Activated CD4-positive, alpha-beta T cell treated with anti-CD3 and anti-CD28 coated beads, Interleukin-10, Interleukin-2, amounts not matched to agents 100 ng/mL and 50 ng/mL, durations not matched to agents 16 hours and 8 hours (primary cell): ENCODE data around the gene PDGFRA.
A peak's percentile ranks its signal among the peaks of the same experiment; 100 is the strongest.

Source experiments
- DNase-seq: peaks from one replicate; pipeline ENCODE4 v3.0.0-alpha.2; 2020

PDGFRA gene

GRCh38 chr4:54265366-54265765, 36.3 kb downstream of the PDGFRA start:
- no peak for DNase-seq

- DNase-seq: peak; percentile 31
These were observed 39.1 kb downstream of the PDGFRA start for GRCh38 chr4:54268151-54268550.

- DNase-seq: no peak
These were observed 42.4 kb downstream of the PDGFRA start for GRCh38 chr4:54271464-54271863.

- DNase-seq: no peak
These were observed 43.0 kb downstream of the PDGFRA start for GRCh38 chr4:54272051-54272450.

- no peak for DNase-seq
These were observed 45.2 kb downstream of the PDGFRA start for GRCh38 chr4:54274264-54274663.

- DNase-seq: peak; percentile 43
These were observed 45.9 kb downstream of the PDGFRA start for GRCh38 chr4:54274795-54275665.

- DNase-seq: peak; percentile 46
These were observed 47.7 kb downstream of the PDGFRA start for GRCh38 chr4:54276641-54277430.

GRCh38 chr4:54277691-54278090, 48.6 kb downstream of the PDGFRA start:
- peak; percentile 80 for DNase-seq

GRCh38 chr4:54278216-54278615, 49.1 kb downstream of the PDGFRA start:
- no peak for DNase-seq

GRCh38 chr4:54281054-54281766, 52.1 kb downstream of the PDGFRA start:
- DNase-seq: no peak

GRCh38 chr4:54282837-54283236, 53.7 kb downstream of the PDGFRA start:
- DNase-seq: no peak

- DNase-seq: no peak
These were observed 60.2 kb downstream of the PDGFRA start for GRCh38 chr4:54289316-54289715.

GRCh38 chr4:54290980-54291379, 61.9 kb downstream of the PDGFRA start:
- DNase-seq: no peak

- no peak for DNase-seq
These were observed 67.6 kb downstream of the PDGFRA start for GRCh38 chr4:54296548-54297203.

- DNase-seq: no peak
These were observed 79.0 kb downstream of the PDGFRA start for GRCh38 chr4:54308110-54308509.

GRCh38 chr4:54315561-54316538, 86.8 kb downstream of the PDGFRA start:
- peak; percentile 71 for DNase-seq

GRCh38 chr4:54317690-54318089, 88.6 kb downstream of the PDGFRA start:
- no peak for DNase-seq

- DNase-seq: peak; percentile 44
These were observed 89.8 kb downstream of the PDGFRA start for GRCh38 chr4:54318904-54319303.

GRCh38 chr4:54320826-54321685, 92.0 kb downstream of the PDGFRA start:
- no peak for DNase-seq

GRCh38 chr4:54322818-54323417, 93.8 kb downstream of the PDGFRA start:
- DNase-seq: peak; percentile 71
